ENCODE data around the gene BOD1L1.

GRCh38 chr4:13592220-13592619 is 35.3 kb downstream of the BOD1L1 start:
- no peak for TF ChIP-seq EZH2phosphoT487 (IDR thresholded peaks at IDR 0.05; ENCODE audit: insufficient read depth, low read depth)
- no peak for TF ChIP-seq EZH2 (IDR thresholded peaks at IDR 0.05; ENCODE audit: insufficient read depth, poor library complexity, severe bottlenecking)
